ENCODE data around the gene CLMP. TPM values are rescaled to one million over a fixed set of nuclear protein-coding genes. Genes with fewer than 3 reads are reported as not detected.

Gene CLMP
- total and polyA plus RNA-seq, 4 experiments from 2014 or later = 0.41 to 0.97 (median 0.53) TPM

Other genes with a start within 250 kb of the CLMP start
- not detected for gene BSX, start 213.4 kb downstream of the CLMP start, total RNA-seq
- not detected for gene BSX, start 213.4 kb downstream of the CLMP start, polyA plus RNA-seq
- gene HSPA8, start 133.1 kb downstream of the CLMP start, total RNA-seq = 100 to 1,000 TPM; 809 to 852 TPM
- gene HSPA8, start 133.1 kb downstream of the CLMP start, polyA plus RNA-seq = 1,000 to 10,000 TPM; 1,622 to 1,778 TPM
- gene GRAMD1B, start 235.0 kb upstream of the CLMP start, total RNA-seq = 10 to 100 TPM; 19.5 to 26.0 TPM
- gene GRAMD1B, start 235.0 kb upstream of the CLMP start, polyA plus RNA-seq = 1 to 10 TPM; 4.2 to 5.3 TPM

Data from CD4-positive, alpha-beta memory T cell (primary cell).